HG02852 (cell line): Measurements from ENCODE around the gene ADAM22.

Experiments used
- ATAC-seq: cut with Tn5 transposase; IDR thresholded peaks from one replicate; pipeline ENCODE4 v1.9.1; 2021; ENCODE audit warnings: mild to moderate bottlenecking, moderate library complexity; ENCODE audit not compliant: unreplicated experiment

ADAM22 gene

GRCh38 chr7:88208521-88208920 lies 274.5 kb downstream of the ADAM22 start:
- no peak for ATAC-seq

- ATAC-seq, result no peak
Measured at GRCh38 chr7:88212918-88213317, 278.9 kb downstream of the ADAM22 start.

GRCh38 chr7:88214456-88214855 lies 280.4 kb downstream of the ADAM22 start:
- no peak for ATAC-seq

- ATAC-seq, result no peak
Measured at GRCh38 chr7:88215295-88215694, 281.2 kb downstream of the ADAM22 start.

- no peak for ATAC-seq
Measured at GRCh38 chr7:88216276-88216675, 282.2 kb downstream of the ADAM22 start.

GRCh38 chr7:88217675-88218428 lies 283.8 kb downstream of the ADAM22 start:
- ATAC-seq, result peak; percentile 68

GRCh38 chr7:88218429-88218745 lies 284.3 kb downstream of the ADAM22 start:
- ATAC-seq, result no peak

- peak; percentile 25 for ATAC-seq
Measured at GRCh38 chr7:88218836-88219605, 285.0 kb downstream of the ADAM22 start.

- peak; percentile 72 for ATAC-seq
Measured at GRCh38 chr7:88219781-88220747, 286.0 kb downstream of the ADAM22 start, which contains the start of gene SRI. SRI (minus strand) TSS chr7:88220038; CDS start chr7:88220026, 12 bp downstream.

- no peak for ATAC-seq
Measured at GRCh38 chr7:88223265-88223664, 289.2 kb downstream of the ADAM22 start.

GRCh38 chr7:88224601-88225275 lies 290.7 kb downstream of the ADAM22 start:
- ATAC-seq, result no peak

- no peak for ATAC-seq
Measured at GRCh38 chr7:88226201-88226600, 292.1 kb downstream of the ADAM22 start.

- ATAC-seq, result no peak
Measured at GRCh38 chr7:88226886-88227516, 292.9 kb downstream of the ADAM22 start.

- ATAC-seq, result no peak
Measured at GRCh38 chr7:88229302-88229995, 295.4 kb downstream of the ADAM22 start.

- no peak for ATAC-seq
Measured at GRCh38 chr7:88230646-88231045, 296.6 kb downstream of the ADAM22 start.

- ATAC-seq, result no peak
Measured at GRCh38 chr7:88233828-88234227, 299.8 kb downstream of the ADAM22 start.

GRCh38 chr7:88239852-88240251 lies 305.8 kb downstream of the ADAM22 start:
- no peak for ATAC-seq

GRCh38 chr7:88243345-88243909 lies 309.4 kb downstream of the ADAM22 start:
- peak; percentile 81 for ATAC-seq

- ATAC-seq, result no peak
Measured at GRCh38 chr7:88244258-88244657, 310.2 kb downstream of the ADAM22 start.
